GM19099 (cell line): ENCODE data around the gene HEPACAM.

Source experiments
- POLR2A ChIP-seq: IDR thresholded peaks from 3 replicates; pipeline ENCODE4 v1.6.1; 2011; ENCODE audit warnings: low read depth; ENCODE audit not compliant: insufficient read length; ENCODE audit errors: extremely low read depth

HEPACAM gene

GRCh38 chr11:124874571-124875255 lies 61.1 kb downstream of the HEPACAM start:
- TF ChIP-seq POLR2A: no peak

GRCh38 chr11:124873951-124874350 lies 61.9 kb downstream of the HEPACAM start:
- no peak for TF ChIP-seq POLR2A

- TF ChIP-seq POLR2A: no peak
Measured at GRCh38 chr11:124872741-124873140, 63.1 kb downstream of the HEPACAM start.

GRCh38 chr11:124872280-124872679 lies 63.6 kb downstream of the HEPACAM start:
- no peak for TF ChIP-seq POLR2A

- no peak for TF ChIP-seq POLR2A
Measured at GRCh38 chr11:124870430-124870829, 65.4 kb downstream of the HEPACAM start.

GRCh38 chr11:124869856-124870387 lies 65.9 kb downstream of the HEPACAM start:
- no peak for TF ChIP-seq POLR2A

GRCh38 chr11:124869331-124869730 lies 66.5 kb downstream of the HEPACAM start:
- no peak for TF ChIP-seq POLR2A
